Sigmoid colon (tissue), 7 donors: Measurements from ENCODE around the gene GIMAP4. TPM values are rescaled to one million over a fixed set of nuclear protein-coding genes. Genes with fewer than 3 reads are reported as not detected.

ENCODE experiments used
- DNase-seq: peaks from one replicate; pipeline ENCODE4 v3.0.0-alpha.2; 2019
- H3K27ac ChIP-seq, 4 donors: fragments of 200-600 bp; sonication (generic); one replicate each; pipeline ENCODE4 v1.5.1; 2016 to 2019; ENCODE audit warnings: mild to moderate bottlenecking in 1 of 4
- H3K27me3 ChIP-seq, 3 donors: fragments of 200-600 bp; sonication (generic); one replicate each; pipeline ENCODE4 v1.5.1; 2019; ENCODE audit warnings: mild to moderate bottlenecking in 1 of 3
- H3K36me3 ChIP-seq, 4 donors: fragments of 200-600 bp; sonication (generic); one replicate each; pipeline ENCODE4 v1.5.1; 2016 to 2019
- H3K4me1 ChIP-seq, 4 donors: fragments of 200-600 bp; sonication (generic); one replicate each; pipeline ENCODE4 v1.5.1; 2017 to 2019
- H3K4me3 ChIP-seq, 4 donors: fragments of 200-600 bp; sonication (generic); one replicate each; pipeline ENCODE4 v1.5.1; 2017 to 2019; ENCODE audit warnings: mild to moderate bottlenecking in 2 of 4, moderate library complexity in 1 of 4
- H3K9me3 ChIP-seq, 4 donors: fragments of 200-600 bp in 3 of 4; sonication (generic) in 3 of 4; one replicate each; pipeline versions ENCODE4 v1.5.1 to v1.6.1; 2013 to 2019
- EP300 ChIP-seq, 4 donors: sonication (generic); formaldehyde crosslinking; IDR thresholded peaks; one replicate each; pipeline ENCODE4 v1.6.1; 2017; ENCODE audit warnings: antibody characterized with exemption in 4 of 4
- POLR2A ChIP-seq, 2 donors: fragments of 450-650 bp; IDR thresholded peaks; one replicate each; pipeline ENCODE4 v1.6.1; 2016; ENCODE audit warnings: antibody characterized with exemption in 2 of 2, mild to moderate bottlenecking in 2 of 2, moderate library complexity in 2 of 2
- POLR2AphosphoS5 ChIP-seq, 4 donors: sonication (generic); formaldehyde crosslinking; IDR thresholded peaks; one replicate each; pipeline ENCODE4 v1.6.1; 2017; ENCODE audit warnings: antibody characterized with exemption in 4 of 4
- WGBS, 2 donors: extraction: QIAGEN DNeasy Blood & Tissue Kit; methylation state at CpG; one replicate each; pipeline ENCODE4 v1.1.7; 2013; 5-methylcytosine and 5-hydroxymethylcytosine counted together
- intact Hi-C: fragments of 100-400 bp; cut with DNase I; formaldehyde crosslinking; loops from one replicate; pipeline ENCODE4 v1.15.1; 2023
- polyA plus RNA-seq, 3 donors: library from polyadenylated mRNA; stranded (reverse); fragments of 200-250 nt; gene quantifications; one replicate each; pipeline ENCODE4 v1.2.3, GENCODE V29; 2013
- total RNA-seq, 4 donors: library from RNA; depleted of rRNA; stranded (reverse); fragments of >200 nt; gene quantifications; one replicate each; pipeline ENCODE4 v1.1.0, GENCODE V29; 2016
- TF ChIP-seq, protein P1 (sequence below), 4 experiments: fragments of 450-650 bp in 3 of 4; fragments of 200-600 bp in 1 of 4; IDR thresholded peaks; one replicate each; pipeline ENCODE4 v1.5.1; 2016 to 2019; ENCODE audit warnings: antibody characterized with exemption in 4 of 4, mild to moderate bottlenecking in 3 of 4, moderate library complexity in 2 of 4
- donor health status: healthy with polysubstance abuse.
- donor health status: Bipolar disorder and iron deficiency.
- donor health status: healthy.

Gene GIMAP4
- total and polyA plus RNA-seq, 7 donors: 9.5 to 44.8 (median 21.4) TPM

DNA sequence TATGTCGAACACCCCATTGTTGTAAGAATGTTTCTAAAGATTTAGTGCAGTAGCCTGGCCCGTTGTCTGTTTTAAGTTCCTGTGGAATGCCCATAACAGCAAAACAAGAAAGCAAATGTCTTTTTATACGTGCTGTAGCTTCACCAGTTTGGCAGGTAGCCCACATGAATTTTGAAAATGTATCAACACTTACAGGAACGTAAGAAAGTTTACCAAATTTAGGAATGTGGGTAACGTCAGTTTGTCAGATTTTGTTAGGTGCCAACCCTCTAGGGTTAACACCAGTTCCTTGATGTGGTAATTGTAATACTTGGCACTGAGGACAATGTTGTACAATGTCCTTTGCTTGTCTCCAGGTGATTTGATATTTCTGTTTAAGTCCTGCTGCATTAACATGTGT lies 3.2 kb upstream of the GIMAP4 start:
- WGBS, 2 donors: 56 to 62% methylated on average over 5 of the region's 5 CpGs
- Histone ChIP-seq H3K36me3 (no peaks in the 10 kb centered on the region), H3K27ac (no peak overlapping the region), H3K4me3 (no peak overlapping the region), H3K4me1 (peaks cover 0 to 12% (median 0%) of the 10 kb centered on the region in 4 donors), H3K27me3 (no peaks in the 10 kb centered on the region), H3K9me3 (peaks cover 0 to 10% (median 2%) of the 10 kb centered on the region in 4 donors)
- no peak for TF ChIP-seq POLR2A (IDR thresholded peaks at IDR 0.05)
- TF ChIP-seq, protein P1, sequence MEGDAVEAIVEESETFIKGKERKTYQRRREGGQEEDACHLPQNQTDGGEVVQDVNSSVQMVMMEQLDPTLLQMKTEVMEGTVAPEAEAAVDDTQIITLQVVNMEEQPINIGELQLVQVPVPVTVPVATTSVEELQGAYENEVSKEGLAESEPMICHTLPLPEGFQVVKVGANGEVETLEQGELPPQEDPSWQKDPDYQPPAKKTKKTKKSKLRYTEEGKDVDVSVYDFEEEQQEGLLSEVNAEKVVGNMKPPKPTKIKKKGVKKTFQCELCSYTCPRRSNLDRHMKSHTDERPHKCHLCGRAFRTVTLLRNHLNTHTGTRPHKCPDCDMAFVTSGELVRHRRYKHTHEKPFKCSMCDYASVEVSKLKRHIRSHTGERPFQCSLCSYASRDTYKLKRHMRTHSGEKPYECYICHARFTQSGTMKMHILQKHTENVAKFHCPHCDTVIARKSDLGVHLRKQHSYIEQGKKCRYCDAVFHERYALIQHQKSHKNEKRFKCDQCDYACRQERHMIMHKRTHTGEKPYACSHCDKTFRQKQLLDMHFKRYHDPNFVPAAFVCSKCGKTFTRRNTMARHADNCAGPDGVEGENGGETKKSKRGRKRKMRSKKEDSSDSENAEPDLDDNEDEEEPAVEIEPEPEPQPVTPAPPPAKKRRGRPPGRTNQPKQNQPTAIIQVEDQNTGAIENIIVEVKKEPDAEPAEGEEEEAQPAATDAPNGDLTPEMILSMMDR (IDR thresholded peaks at IDR 0.05): no peak
- TF ChIP-seq POLR2AphosphoS5 (IDR thresholded peaks at IDR 0.05): no peak
- TF ChIP-seq EP300 (IDR thresholded peaks at IDR 0.05): no peak
- DNase-seq: no peak
- intact Hi-C loops: no loop called here

DNA sequence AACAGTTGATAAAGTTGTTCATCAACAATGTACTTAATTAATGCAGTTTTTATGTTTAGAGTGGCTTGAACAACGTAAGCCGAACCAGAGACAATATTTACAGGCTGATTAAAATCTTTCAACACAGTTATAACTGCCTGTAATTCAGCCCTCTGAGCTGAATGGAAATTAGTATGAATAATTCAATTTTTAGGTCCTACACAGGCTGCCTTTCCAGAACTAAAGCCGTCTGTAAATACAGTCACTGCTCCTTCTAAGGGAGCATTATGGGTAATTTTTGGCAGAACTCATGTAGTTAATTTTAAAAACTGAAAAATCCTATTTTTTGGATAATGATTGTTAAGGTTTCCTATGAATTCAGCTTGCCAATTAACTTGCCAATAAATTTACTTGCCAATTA lies 2.6 kb upstream of the GIMAP4 start:
- WGBS, 2 donors: 57 to 65% methylated on average over 3 of the region's 3 CpGs
- no peak for DNase-seq
- TF ChIP-seq POLR2AphosphoS5 (IDR thresholded peaks at IDR 0.05): no peak
- TF ChIP-seq, protein P1 (IDR thresholded peaks at IDR 0.05): no peak
- TF ChIP-seq POLR2A (IDR thresholded peaks at IDR 0.05): no peak
- no peak for TF ChIP-seq EP300 (IDR thresholded peaks at IDR 0.05)
- Histone ChIP-seq H3K27ac (no peak overlapping the region), H3K36me3 (no peaks in the 10 kb centered on the region), H3K9me3 (peaks cover 0 to 10% (median 2%) of the 10 kb centered on the region in 4 donors), H3K4me3 (no peak overlapping the region), H3K27me3 (no peaks in the 10 kb centered on the region), H3K4me1 (peaks cover 0 to 12% (median 0%) of the 10 kb centered on the region in 4 donors)
- intact Hi-C loops: no loop called here

DNA sequence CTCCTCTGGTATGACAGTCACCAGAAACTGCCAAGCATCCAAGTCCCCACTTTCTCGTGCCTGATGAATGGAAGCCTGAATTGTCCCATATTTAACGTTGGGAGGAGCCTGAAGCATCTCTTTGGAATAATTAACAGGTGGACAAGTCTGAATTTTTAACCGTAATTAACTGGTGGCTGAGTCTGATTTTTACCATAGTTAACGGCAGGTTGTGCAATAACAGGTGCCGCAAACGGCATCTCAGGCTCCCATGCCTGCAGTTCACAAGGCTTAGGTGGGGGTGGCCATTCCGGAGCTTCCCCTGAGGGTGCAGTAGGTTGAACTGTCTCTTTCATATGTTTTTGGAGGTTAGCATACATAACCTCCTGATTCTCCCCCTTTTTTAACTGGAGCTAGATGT lies 2.0 kb upstream of the GIMAP4 start:
- H3K9me3 ChIP-seq: peaks cover 0 to 8% (median 1%) of the 10 kb centered on the region in 4 donors
- TF ChIP-seq POLR2A (IDR thresholded peaks at IDR 0.05) (no peak), POLR2AphosphoS5 (IDR thresholded peaks at IDR 0.05) (no peak), EP300 (IDR thresholded peaks at IDR 0.05) (no peak)
- TF ChIP-seq, protein P1 (IDR thresholded peaks at IDR 0.05): no peak
- intact Hi-C loops: no loop called here

DNA sequence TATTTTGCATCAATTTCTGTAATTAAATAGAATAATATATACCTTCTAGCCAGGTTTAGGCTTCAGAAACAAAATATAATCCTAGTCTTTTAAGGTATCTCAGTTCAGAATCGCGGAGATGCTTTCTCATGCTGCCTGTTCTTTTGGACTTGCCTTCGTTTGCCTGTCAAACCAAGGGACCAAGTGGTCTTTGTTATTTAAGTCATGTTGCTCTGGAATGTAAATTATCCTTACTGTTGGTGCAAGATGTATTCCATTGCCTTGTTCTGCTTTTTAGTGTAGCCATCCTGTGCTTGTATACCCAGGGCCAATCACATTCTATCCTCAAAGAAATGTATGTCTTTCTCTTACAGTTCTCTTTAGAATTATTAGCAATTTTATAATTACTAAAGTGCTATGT lies 1.1 kb upstream of the GIMAP4 start:
- Histone ChIP-seq H3K4me3 (no peak overlapping the region), H3K4me1 (peaks cover 0 to 12% (median 0%) of the 10 kb centered on the region in 4 donors), H3K9me3 (peaks cover 0 to 3% (median 0%) of the 10 kb centered on the region in 4 donors), H3K27ac (no peak overlapping the region), H3K27me3 (no peaks in the 10 kb centered on the region), H3K36me3 (no peaks in the 10 kb centered on the region)
- no peak for DNase-seq
- no peak for TF ChIP-seq POLR2AphosphoS5 (IDR thresholded peaks at IDR 0.05)
- TF ChIP-seq, protein P1 (IDR thresholded peaks at IDR 0.05): no peak
- no peak for TF ChIP-seq EP300 (IDR thresholded peaks at IDR 0.05)
- TF ChIP-seq POLR2A (IDR thresholded peaks at IDR 0.05): no peak
- WGBS, 2 donors: 80 to 83% methylated on average over 3 of the region's 3 CpGs
- intact Hi-C loops: no loop called here

More for the DNA sequence above, 2.0 kb upstream of the GIMAP4 start:
- WGBS, 2 donors: 72 to 87% methylated on average over 7 of the region's 7 CpGs
- no peak overlapping the region for H3K27ac ChIP-seq
- H3K36me3 ChIP-seq: no peaks in the 10 kb centered on the region
- H3K4me1 ChIP-seq: peaks cover 0 to 12% (median 0%) of the 10 kb centered on the region in 4 donors
- no peaks in the 10 kb centered on the region for H3K27me3 ChIP-seq
- DNase-seq: no peak
- H3K4me3 ChIP-seq: no peak overlapping the region

DNA sequence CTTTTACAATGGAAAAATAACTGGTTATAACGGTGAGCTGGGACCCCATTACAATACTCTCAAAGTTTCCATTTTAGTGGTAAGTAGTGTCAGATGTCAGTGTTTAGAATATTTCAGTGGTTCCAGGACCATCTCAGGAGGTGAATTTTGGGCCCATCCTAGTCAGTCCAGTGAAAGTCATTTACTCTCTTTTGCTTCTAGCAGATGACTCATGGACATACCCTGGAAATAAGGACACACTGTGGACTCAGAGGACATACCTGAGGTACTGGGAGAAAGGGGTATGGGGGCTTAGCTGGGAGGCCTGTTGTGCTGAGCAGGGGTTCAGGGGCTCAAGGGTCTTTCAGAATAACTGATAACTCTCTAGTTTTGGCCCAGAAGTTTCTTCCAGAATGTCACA lies 618 bp upstream of the GIMAP4 start:
- Histone ChIP-seq H3K27ac (peak overlapping the region in 1 of 4 donors; percentile 17), H3K4me1 (peaks cover 0 to 12% (median 0%) of the 10 kb centered on the region in 4 donors), H3K36me3 (no peaks in the 10 kb centered on the region), H3K9me3 (no peaks in the 10 kb centered on the region), H3K27me3 (no peaks in the 10 kb centered on the region), H3K4me3 (no peak overlapping the region)
- 79 to 91% methylated on average over 1 of the region's 1 CpG for WGBS, 2 donors
- TF ChIP-seq EP300 (IDR thresholded peaks at IDR 0.05) (no peak), POLR2AphosphoS5 (IDR thresholded peaks at IDR 0.05) (no peak), POLR2A (IDR thresholded peaks at IDR 0.05) (no peak)
- TF ChIP-seq, protein P1 (IDR thresholded peaks at IDR 0.05): no peak
- DNase-seq: no peak
- intact Hi-C loops: no loop called here
